Measurements from ENCODE around the gene PSME3. TPM values are rescaled to one million over a fixed set of nuclear protein-coding genes. Genes with fewer than 3 reads are reported as not detected.

Gene PSME3
- total and polyA plus RNA-seq, 2 of the 13 experiments (the other 11 are each of a cell fraction or from before 2014, with no cell fraction given), result 66.3 to 135 TPM

GRCh38 chr17:42853968-42854790, 21.0 kb downstream of the PSME3 start (continued):
- no peak for TF ChIP-seq NCOA5 (CRISPR knock-in tag; IDR thresholded peaks at IDR 0.05)
- TF ChIP-seq XBP1 (CRISPR knock-in tag; IDR thresholded peaks at IDR 0.05), result 0 out of 2 replicates have a peak, but pooled peaks have one; percentile 31
- TF ChIP-seq SOX6 (IDR thresholded peaks at IDR 0.05), result no peak
- TF ChIP-seq SOX6 (CRISPR knock-in tag; IDR thresholded peaks at IDR 0.05), result peak; percentile 82
- TF ChIP-seq BATF2 (CRISPR knock-in tag; IDR thresholded peaks at IDR 0.05), result no peak
- TF ChIP-seq PITX1 (CRISPR knock-in tag; IDR thresholded peaks at IDR 0.05), result peak; percentile 87
- no peak for TF ChIP-seq ZNF407 (CRISPR knock-in tag; IDR thresholded peaks at IDR 0.05; ENCODE audit: not compliant biosample characterization)
- TF ChIP-seq DMAP1 (CRISPR knock-in tag; IDR thresholded peaks at IDR 0.05), result peak; percentile 45; the same call in 1 of the 2 replicates
- peak; percentile 87 for TF ChIP-seq RCOR2 (CRISPR knock-in tag; IDR thresholded peaks at IDR 0.05)
- TF ChIP-seq PBX2 (CRISPR knock-in tag; IDR thresholded peaks at IDR 0.05), result no peak
- no peak; the same call in 1 of the 2 replicates for TF ChIP-seq KDM5A (IDR thresholded peaks at IDR 0.05; ENCODE audit: borderline replicate concordance, low read length)
- TF ChIP-seq MXD3 (CRISPR knock-in tag; IDR thresholded peaks at IDR 0.05), result no peak
- no peak for TF ChIP-seq ELK4 (CRISPR knock-in tag; IDR thresholded peaks at IDR 0.05; ENCODE audit: borderline replicate concordance)
- TF ChIP-seq CREBL2 (CRISPR knock-in tag; IDR thresholded peaks at IDR 0.05; ENCODE audit: borderline replicate concordance), result 0 out of 2 replicates have a peak, but pooled peaks have one; percentile 25
- peak; percentile 83; the same call in 1 of the 2 replicates for TF ChIP-seq MYC (CRISPR knock-in tag; IDR thresholded peaks at IDR 0.05; ENCODE audit: borderline replicate concordance)

Data from HepG2 (cell line).